Dedifferentiated amniotic fluid mesenchymal stem cell (primary cell): Measurements from ENCODE around the gene FAM81A.

Experiments
- DNase-seq: peaks from one replicate; pipeline ENCODE4 v3.0.0-alpha.2; 2016; ENCODE audit errors: extremely low spot score

FAM81A gene

DNA sequence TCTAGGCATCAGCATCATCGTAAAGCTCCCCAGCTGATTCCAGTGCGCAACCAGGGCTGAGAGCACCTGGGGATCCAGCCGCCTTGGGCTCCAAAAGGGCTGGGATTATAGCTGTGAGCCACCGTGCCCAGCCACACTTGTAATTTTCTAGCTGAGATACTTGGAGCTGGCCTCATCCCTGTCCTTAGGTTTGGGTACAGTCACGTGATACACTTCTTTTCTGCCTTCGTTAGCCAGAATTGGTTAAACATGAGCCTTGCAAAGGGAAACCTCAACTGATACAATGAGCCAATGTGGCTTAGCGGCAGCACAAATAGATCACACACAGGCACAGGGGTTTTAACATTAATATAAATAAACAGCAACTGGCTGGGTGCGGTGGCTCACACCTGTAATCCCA, 103.8 kb downstream of the FAM81A start:
- DNase-seq, result no peak

DNA sequence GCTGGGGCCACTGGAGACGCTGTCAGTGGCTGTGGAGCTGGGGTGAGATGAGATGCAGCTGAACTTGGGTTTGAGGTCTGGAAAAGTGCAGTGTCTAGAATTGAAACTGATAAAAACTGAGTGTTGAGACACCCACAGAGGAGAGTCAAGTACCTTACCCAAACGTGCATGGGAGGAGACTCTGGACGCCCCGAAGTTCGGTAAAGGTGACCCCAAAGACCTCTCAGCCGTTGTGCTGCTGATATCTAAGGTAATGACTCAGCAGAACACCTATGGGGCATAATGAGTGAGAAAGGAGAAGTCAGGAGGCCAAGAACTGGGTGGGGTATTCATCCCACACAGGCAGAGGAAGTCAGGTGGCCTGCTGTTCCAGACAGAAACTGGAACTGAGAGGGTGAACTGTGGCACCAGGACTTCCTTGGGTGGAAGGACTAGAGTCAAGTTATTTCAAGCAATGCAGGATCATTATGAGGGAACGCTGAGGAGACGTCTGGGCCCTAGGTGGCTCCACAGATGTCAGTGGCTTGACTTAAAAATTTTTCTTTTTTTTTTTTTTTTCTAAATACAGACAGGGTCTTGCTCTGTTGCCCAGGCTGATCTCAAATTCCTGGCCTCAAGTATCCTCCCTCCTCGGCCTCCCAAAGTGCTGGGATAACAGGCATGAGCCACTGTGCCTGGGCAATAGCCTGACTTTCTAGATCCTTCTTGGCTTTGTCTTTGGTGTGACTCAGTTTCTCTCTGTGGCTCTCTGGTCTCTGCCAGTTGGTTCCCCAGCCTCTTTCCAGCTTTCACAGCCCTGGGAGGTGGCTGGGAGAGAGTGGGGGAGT, 105.9 kb downstream of the FAM81A start:
- DNase-seq, result no peak

DNA sequence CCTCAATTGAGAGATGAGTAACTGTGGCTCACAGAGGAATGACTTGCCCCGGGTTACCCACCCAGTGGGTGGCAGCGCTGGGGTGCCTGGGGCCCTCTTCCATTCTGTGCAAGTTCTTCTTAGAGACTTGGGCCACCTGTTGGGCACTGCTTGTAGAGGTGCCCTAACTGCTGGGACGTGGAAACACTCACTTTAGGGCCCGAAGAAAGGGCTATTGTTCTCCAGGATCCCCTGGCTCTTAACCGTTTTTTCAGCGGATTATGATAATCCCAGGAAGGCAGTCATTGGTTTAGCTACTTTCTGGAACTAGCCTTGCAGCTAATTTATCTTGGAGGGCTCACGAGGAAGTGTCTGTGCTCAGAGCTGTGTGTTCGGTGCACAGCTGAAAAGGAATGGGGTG, 107.6 kb downstream of the FAM81A start:
- no peak for DNase-seq

DNA sequence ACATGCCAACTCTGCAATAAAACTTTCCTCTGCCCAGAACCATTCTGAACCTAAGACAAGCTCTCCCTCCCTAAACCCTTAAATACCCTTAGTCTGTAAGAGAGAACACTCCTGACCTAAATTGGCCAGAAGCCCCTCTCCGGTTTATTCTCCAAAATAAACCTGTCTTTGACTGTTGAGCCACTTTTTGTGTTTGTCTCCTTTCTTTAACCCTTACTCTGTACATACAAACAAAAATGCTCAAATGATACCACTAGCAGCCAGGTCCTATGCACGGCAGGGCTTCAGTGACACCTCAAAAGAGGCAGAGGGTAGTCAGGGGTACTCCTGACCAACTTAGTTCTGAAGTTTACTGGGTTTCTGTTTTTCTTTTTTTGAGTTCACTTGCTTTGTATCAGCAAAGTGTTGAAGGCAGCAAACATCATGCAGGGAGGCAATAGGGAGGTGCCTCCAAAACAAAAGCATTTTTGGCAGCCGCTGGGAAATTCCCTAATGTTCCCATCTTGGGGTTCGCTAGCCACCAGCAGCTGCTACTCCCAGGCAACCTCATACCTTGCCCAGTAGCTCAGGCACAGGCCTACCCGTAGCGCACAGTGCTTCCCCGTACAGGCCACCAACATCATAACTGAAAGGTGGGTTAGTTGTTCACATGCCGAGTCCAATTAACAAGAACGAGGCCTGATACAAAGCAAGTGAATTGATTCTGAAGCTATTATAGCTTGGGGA, 110.7 kb downstream of the FAM81A start:
- DNase-seq, result no peak

DNA sequence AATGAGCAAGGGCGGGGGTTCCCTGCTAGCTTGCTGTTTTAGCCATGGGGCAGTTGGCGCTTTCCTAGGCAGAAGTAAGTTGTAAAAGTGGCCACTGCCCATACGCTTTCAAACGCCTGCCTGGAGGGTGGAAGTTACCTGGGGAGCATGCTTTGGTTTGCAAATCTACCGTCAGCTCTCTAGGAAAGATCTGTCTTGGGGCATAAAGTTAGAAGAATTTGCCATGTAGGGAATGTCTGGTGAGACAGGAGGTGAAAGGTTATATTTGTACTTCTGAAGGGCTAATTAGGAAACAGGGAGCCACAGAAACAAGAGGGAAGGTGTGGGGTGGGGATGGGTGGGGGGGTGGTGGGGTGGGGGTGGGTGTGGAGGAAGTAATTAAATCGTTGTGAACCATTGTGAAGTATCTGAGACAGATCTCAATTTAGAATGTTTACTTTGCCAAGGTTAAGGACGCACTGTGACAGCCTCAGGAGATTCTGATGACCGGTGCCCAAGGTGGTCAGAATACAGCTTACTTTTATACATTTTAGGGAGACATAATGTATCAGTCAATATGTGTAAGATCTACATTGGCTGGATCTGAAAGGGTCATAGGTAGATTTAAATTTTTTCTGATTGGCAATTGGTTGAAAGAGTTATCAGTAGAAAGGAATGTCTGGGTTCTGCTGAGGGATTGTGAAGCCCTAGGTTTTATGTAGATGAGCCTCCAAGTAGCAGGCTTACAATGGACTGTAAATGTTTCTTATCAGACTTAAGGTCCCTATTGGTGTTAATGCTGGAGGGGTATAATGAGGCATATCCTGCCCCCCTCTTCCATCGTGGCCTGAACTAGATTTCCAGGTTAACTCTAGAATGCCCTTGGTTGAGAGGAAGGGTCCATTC, 111.6 kb downstream of the FAM81A start:
- DNase-seq, result no peak

DNA sequence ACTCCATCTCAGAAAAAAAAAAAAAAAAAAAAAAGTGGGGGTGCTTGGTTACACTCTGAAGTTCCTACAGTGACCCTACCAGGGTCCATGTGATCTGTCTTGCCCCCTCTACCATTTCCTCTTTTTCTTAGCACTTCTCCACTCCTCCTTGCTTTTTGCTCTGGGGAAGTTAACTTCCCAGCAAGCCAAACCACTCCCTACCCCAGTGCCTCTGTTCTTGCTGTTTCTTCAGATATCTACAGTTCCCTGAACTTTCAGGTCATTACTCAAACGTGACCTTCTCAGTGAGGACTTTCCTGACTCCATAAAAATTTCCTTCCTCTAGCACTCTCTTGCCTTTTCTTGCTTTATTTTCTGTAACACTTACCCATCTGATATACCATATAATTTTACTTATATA, 112.5 kb downstream of the FAM81A start:
- DNase-seq, result no peak

DNA sequence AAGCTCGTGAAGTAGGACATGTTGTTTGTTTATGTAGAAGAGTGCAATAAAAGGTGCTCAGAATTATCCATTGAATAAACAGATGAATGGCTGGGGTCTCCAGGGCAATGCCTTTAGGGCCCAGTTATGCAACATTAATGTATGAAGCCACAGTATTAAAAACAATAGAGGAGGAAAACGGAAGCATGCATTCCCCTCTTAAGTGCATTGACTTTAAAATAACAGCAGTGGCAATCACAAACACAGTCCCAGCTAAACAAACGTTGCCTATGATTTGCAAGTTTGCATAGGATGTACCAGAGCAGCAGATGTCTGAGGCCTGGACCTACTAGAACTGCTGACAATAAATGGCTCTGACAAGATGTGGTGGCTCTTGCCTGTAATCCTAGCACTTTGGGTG, 113.0 kb downstream of the FAM81A start:
- DNase-seq, result no peak

DNA sequence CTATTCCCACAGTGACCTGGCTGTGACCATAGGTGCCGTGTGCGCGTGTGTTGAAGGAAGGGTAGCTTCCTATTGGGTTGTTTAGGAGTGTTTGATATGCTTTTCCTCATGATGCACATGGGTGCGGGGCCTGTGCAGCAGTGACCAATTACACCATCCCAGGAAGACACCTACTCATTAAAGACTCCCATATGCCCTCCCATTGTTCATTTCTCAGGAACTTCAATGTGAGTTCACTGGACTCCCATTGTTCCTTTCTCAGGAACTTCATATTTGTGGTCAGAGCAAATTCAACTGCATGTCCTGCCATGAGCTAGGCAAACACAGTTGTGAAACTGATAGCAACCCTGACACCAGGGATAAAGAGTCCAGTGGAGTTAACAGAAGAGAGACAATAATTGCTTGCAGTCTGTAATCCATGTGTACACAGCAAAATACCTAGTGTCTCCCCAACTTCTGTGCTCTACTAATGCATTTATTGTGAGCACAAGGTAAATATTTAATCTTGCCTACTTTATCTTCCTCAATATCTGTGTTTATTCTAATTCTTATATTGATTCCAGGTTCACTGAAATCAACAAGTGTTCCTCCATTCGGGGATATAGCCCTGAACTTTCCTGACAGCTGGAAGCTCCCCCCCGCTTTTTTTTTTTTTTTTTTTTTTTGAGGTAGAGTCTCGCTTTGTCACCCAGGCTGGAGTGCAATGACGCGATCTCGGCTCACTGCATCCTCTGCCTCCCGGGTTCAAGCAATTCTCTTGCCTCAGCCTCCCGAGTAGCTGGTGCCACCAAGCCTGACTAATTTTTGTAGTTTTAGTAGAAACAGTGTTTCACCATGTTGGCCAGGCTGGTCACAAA, 116.1 kb downstream of the FAM81A start:
- DNase-seq, result no peak

DNA sequence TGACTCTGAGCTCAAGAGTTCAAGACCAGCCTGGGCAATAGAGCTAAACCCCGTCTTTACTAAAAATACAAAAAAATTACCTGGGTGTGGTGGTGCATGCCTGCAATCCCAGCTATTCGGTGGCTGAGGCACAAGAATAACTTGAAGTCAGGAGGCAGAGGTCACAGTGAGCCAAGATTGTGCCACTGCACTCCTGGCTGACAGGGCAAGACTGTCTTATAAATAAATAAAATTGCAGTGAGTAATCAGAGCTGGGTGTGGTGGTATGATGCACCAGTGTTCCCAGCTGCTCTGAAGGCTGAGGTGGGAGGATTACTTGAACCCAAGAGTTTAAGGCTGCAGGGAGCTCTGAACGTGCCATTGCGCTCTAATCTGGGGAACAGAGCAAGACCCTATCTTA, 117.7 kb downstream of the FAM81A start:
- no peak for DNase-seq

DNA sequence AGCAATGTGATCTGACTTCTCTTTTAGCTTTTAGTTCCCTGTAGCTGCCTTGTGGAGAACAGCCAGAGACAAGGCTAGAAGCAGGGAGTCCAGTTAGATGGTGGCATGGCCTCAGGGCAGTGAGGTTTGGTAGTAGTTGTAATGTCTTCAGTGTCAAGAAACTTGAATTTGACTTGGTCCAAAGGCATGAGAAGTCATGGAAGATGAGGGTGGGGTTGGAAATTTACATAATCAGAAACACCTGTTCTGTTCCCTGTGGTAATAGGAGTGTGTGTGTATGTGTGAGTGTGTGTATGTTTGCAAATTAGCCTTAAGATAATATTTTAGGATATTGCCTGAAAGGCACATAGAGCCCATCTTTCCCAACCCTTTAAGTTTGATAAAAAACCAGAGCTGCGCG, 118.4 kb downstream of the FAM81A start:
- DNase-seq, result no peak

DNA sequence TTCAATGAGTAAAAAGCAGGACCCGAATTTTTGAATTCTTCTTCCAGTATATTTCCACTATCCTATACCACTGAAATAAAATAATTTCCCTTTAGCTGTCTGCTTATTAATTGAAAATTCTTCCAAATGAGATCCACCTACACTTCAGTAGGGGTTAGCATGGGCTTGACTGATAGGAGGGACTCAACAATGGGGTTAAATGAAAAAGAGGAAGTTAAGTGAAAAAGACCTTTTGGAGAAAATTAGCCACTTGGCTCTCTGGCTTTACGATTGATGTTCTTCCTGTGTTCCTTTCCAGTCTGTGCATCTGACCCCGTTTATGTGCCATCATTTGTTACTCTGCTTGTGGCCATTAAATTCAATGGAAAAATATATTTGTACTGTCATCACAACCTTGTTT, 119.6 kb downstream of the FAM81A start:
- no peak for DNase-seq

DNA sequence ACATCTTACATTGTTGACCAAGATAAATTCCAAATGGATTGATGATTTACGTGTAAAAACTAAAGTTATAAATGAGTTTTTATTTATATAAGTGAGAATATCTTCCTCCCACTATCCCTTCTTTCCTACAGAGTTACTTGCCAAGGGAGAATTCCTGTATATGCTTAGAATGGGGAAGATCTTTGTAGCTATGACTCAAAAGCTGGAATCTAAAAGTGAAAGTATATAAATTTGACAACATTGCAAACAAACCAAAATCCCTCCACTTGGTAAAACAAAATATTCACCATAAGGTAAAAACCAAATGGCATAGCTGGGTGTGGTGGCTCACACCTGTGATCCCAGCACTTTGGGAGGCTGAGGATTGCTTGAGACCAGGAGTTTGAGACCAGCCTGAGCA, 120.9 kb downstream of the FAM81A start:
- no peak for DNase-seq

DNA sequence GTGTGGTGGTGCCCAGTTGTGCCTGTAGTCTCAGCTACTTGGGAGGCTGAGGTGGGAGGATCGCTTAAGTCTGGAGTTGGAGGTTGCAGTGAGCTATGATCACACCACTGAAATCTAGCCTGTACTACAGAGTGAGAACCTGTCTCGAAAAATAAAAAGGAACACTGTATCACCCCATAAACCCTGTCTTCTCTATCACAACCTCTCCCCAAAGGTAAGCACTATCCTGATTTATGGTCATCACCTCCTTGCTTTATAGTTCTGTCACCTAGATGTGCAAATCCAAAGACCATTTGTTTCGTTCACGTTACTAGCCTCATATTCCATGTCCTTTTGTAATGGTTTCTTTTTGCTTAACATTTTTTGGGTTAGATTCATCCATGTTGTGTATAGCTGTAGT, 123.6 kb downstream of the FAM81A start:
- no peak for DNase-seq

DNA sequence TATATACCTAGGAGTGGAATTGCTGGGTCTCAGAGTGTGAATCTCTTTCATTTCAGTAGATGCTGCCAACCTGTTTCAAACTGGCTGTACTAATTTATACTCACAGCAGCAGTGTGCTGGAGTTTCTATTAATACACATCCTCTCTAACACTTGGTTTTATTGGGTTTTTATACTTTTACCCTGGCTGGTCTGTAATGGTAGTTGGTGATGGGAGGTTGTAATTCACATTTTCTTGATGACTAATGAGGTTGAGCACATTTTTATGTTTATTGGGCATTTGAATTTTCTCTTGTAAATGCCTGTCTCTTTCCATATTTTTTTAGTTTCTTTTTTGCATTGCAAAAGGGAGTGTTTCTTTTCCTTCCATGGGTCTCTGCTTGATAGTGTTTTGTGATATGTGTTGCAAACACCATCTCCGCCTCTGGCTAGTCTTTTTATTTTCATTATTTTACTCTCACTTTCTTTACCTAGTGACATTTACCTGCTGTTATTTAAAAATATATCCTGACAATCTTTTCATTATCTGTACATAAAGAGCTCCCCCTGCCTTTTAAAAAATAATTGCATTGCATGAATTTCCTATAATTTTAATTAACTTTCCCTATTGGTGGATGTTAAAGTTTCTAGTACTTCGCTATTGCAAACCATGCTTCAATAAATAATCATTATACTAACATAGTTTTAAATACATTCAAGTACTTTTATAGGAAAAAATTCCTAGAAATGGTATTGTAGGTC, 124.6 kb downstream of the FAM81A start:
- no peak for DNase-seq

DNA sequence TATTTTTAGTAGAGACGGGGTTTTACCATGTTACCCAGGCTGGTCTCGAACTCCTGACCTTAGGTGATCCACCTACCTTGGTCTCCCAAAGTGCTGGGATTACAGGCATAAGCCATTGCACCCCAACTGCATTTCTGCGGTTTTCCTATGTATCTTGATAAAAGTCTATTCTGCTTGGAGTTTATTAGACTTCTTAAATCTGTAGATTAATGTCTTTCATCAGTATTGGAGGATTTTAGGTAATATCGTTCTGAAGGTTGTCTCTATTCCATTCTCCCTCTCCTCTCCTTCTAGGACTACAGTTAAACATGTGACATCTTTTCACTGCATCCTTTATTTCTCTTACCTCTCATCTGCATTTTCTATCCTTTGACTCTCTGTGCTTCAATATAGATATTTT, 127.3 kb downstream of the FAM81A start:
- no peak for DNase-seq

DNA sequence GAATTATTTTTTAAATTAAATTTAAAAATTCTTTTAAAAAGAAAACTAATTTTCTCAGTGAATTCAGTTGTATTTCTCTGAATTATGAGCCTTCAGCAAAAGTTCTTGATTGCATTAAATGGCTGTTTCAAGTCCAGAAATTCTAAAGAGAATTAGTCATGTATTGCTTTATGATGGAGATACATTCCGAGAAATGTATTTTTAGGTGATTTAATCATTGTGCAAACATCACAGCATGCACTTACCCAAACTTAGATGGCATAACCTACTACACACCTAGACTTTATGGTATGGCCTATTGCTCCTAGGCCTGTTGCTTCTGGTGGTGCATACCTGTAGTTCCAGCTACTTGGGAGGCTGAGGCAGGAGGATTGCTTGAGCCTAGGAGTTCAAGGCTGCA, 129.3 kb downstream of the FAM81A start:
- no peak for DNase-seq

DNA sequence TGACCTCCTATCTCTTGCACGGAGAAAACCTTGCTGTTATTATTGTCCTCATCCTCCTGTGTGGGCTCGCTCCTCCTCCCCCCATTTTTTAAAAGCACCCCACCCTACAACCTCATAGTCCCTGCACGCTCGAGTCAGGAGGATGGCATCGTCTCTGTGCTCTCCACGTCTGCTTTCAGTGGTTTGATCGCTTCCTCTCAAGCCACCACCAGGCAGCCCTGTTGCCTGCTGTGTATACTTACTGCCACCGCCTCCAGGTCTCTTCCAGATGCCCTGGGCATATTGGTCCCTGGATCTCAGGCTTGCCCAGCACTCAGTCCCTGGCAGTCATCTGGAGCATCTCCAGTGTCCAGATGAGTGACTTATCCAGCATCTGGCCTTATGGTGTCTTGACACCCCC, 131.5 kb downstream of the FAM81A start:
- DNase-seq, result no peak

DNA sequence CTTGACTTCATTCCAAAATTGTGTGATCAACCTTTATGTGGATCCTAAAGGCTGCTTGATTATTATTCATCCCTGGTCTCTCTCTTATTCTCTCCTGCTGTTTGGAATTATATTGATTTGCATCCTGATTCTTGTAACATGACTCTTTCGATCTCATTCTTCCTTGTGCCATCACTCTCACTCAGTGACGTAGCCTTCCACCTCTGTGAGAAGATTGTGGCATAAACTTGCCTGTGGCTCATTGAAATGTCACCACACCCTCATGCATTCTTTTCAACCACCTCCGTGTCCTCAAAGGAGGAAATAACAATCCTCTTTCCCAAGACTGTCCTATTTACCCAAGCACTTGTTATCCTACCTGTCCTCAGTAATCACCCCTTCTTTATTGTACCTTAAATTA, 132.3 kb downstream of the FAM81A start:
- DNase-seq, result no peak

DNA sequence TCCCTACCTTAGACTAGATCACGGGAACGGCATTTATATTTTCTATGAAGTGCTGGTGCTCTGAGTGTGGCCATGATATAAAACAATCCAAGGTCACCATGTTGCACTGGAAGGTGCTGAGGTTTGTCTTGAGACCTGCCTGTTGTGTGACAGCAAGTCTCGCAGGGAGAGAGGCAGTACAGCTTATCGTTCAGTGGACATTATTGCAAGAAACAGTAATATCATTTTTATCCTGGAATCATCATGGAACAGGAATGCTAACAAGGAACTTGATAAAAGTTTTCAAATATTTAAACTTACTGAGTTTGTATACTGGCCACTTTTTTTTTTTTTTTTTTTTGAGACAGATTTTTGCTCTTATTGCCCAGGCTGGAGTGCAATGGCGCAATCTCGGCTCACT, 133.6 kb downstream of the FAM81A start:
- no peak for DNase-seq
